HG02938 (cell line): ENCODE measurements around the gene HNRNPA2B1.
"Not testable (repeated sequence)": the region's sequence is repeated elsewhere in the genome, so short reads cannot be mapped to it uniquely, and the experiment has no call there.

Source experiments
- ATAC-seq: cut with Tn5 transposase; IDR thresholded peaks from one replicate; pipeline ENCODE4 v1.9.1; 2021; ENCODE audit warnings: mild to moderate bottlenecking, moderate library complexity; ENCODE audit not compliant: unreplicated experiment

HNRNPA2B1 gene

DNA sequence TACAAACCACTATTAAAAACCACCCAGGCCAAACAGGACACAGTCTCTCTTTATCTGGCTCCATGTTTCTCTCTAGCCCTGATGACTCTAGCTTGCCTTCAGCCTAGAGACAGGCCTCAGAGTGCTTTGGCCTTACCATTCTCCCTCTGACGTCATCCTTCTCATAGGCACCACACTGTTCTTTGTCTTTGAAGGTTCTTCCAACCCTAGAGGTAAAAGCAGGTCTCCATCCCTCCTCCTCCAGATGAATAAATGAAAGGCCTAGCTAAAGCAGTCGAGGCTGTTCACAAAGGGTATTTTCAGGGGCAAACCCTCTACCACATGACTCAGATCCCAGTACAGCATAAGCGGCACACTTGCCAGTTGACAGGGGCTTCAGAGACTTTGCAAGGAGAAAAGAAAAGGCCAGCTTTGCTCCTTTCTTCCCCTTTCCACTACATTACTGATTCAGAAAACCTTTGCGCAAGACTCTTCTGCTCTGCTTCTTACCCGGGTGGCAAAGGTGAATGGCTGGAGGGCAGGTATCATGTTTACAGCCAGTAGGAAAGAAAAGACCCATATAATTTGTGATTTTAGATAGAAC lies 33.8 kb downstream of the HNRNPA2B1 start:
- no peak for ATAC-seq

DNA sequence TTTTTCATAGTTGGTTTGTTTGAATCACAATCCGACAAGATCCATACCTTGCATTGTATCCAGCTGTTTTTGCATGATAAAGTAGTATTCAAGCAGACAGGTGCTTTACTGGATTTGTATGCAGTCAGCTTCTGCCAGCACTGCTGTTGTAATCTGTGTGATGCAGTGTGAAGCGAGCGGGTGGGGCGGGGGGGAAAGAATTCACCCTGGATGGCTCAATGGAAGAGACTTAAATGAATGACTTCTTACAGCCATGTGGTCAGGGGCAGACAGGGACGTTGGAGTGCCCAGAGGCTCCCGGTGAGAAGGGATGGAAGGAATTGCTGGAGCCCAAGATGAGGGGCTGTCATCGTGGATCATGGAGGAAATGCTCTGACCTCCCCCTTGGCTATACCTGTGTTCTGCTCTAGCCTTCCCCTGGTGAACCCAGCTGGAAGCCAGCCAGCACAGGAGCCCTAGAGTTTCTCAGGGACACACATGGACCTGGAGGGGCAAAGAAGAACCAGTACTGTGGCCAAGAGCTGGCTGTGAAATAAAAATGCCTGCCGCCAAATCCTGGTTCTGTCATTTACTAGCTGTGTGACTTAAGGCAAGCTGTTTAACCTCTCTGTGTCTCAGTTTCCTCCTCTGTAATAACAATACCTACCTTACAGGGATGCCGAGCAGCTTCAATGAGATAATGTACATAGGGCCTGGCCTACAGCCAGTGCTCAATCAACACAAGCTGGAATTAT lies 34.4 kb downstream of the HNRNPA2B1 start:
- ATAC-seq: no peak

DNA sequence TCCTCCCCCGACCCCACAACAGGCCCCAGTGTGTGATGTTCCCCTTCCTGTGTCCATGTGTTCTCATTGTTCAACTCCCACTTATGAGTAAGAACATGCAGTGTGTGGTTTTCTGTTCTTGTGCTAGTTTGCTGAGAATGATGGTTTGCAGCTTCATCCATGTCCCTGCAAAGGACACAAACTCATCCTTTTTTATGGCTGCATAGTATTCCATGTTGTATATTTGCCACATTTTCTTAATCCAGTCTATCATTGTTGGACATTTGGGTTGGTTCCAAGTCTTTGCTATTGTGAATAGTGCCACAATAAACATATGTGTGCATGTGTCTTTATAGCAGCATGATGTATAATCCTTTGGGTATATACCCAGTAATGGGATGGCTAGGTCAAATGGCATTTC lies 36.7 kb downstream of the HNRNPA2B1 start:
- ATAC-seq: not testable (repeated sequence)

DNA sequence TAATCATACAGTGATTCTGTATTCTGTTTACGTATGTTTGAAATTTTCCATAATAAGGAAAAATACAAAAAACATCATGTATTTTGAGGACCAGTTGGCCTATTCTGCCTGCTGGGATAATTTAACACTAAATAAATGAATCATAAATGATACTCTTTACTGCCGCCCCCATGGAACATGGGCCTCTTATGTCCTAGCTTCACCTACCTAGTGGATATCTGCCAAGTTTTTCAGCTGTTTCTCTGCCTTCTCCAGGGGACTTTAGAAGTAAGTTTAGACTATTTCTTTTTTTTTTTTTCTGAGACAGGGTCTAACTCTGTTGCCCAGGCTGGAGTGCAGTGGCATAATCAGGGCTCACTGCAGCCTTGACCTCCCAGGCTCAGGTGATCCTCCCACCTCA lies 38.1 kb downstream of the HNRNPA2B1 start:
- no peak for ATAC-seq

DNA sequence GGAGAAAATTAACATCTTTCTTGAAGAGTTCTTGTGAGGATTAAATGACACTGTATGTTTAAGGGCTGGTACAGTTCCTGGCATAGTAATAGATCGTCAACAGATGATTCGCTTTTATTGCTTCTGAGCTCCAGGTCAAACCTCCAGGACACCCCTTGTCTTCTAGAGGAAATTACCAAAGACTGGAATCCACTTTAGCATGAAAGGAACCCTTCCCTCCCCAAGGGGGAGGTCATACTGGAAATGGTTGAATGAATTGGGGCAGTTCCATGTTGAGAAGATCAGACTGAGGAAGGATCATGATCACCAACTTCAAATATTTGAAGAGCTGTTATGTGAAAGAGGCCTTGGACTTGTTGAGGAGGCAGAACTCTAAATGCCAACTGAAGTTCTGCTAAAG lies 39.6 kb downstream of the HNRNPA2B1 start:
- no peak for ATAC-seq

DNA sequence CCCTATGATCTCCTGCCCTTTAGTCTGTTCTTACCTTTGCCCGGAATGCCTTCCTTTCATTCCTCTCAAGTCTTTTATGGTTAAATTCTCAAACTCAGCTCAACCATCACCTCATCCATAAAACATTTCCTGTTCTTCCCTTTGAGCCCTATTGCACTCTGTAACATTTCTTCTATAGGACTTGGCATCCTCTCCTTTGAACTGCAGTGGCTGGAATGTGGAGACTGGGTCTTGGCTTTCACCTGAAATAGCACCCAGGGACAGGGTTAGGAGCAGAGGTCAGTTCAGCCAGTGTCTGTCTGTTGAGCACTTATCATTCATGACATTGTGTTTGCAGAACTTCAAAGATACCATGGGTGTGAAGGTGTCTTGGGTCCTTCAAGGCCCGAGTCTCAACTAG lies 41.3 kb downstream of the HNRNPA2B1 start:
- ATAC-seq: no peak

DNA sequence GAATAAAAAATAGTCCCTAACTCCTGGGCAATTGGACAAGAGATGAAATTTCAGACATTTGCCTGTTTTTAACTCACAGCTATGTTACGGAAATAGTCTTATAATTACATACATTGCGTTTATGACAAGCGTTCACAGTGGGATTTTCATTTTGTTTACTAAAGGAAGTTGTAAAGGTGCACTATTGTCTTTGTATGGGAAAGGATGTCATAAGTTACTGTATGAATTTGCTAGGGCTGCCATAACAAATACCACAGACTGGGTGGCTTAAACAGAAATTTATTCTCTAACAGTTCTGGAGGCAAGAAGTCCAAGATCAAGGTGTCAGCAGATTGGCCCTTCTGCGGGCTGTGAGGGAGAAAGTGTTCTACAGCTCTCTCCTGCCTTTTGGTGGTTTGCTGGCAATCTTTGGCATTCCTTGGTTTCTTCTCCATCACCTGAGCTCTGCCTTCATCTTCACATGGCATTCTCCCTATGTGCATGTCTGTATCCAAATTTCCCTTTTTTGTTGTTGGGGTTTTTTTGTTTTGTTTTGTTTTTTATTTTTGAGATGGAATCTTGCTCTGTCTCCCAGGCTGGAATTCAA lies 42.9 kb downstream of the HNRNPA2B1 start:
- ATAC-seq: no peak

DNA sequence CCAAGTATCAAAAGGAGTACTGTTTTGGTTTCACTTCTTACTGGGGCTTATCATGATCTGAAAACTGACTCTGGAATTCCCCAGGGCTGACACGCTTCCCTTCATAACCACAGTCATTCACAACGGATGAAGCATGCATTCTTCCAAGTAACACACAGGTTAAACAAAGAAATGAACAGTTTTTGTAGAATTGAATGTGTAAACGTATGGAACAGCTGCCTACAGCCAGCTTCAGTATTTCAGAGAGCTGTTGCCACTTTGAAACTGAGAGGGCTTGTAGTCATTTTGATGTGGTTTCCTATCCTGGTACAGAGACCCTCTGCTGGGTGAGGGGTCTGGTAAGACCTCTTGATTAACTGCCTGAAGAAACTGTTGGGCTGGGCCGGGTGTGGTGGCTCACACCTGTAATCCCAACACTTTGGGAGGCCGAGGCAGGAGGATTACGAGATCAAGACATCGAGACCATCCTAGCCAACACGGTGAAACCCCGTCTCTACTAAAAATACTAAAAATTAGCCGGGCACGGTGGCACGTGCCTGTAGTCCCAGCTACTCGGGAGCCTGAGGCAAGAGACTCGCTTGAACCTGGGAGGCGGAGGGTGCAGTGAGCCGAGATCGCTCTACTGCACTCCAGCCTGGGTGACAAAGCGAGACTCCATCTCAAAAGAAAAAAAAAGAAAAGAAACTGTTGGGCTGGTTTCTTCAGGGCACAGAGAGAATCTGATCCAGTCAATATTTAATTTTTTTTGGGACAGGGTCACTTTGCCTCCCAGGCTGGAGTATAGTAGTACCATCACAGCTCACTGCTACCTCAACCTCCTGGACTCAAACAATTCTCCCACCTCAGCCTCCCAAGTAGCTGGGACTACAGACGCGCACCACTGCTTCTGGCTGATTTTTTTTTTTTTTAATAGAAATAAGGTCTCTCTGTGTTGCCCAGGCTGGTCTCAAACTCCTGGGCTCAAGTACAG lies 43.8 kb downstream of the HNRNPA2B1 start:
- no peak for ATAC-seq

DNA sequence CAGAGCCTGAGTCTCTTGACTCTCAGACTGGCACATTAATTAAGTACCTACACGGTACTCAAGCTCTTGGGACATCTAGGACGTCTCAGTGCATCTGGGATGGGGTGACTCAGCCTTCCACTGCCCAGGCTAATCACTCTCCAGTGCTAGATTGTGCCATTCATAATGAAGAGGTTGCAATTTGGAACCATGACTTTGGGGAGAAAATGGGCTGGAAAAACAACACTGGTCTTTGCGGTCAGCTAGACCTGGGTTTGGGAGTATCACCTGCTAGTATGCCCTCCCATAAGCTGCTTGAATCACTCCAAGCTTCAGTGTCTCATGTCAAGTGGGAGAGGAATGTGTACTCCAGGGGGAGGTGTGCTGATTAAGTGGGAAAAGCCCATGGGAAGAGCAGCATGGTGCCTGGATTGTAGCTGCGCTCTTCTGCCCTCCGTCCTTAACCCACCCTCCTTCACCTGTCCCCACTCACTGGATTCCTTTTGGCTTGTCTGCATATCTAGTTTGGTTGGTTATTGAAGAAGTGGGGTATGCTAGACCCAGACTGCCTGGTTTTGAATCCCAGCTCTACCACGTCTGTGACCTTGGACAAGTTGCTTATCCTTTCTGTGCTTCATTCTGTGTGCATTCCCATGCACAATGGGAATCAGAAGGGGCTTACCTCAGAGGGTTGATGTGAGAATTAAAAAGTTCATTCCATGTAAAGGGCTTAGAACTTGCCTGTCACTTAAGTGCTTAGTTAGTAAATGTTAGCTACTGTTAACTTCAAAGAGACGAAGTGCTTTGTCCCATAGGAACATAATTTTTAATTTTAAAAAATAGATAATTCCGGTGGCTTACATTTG lies 44.8 kb downstream of the HNRNPA2B1 start:
- ATAC-seq: no peak

DNA sequence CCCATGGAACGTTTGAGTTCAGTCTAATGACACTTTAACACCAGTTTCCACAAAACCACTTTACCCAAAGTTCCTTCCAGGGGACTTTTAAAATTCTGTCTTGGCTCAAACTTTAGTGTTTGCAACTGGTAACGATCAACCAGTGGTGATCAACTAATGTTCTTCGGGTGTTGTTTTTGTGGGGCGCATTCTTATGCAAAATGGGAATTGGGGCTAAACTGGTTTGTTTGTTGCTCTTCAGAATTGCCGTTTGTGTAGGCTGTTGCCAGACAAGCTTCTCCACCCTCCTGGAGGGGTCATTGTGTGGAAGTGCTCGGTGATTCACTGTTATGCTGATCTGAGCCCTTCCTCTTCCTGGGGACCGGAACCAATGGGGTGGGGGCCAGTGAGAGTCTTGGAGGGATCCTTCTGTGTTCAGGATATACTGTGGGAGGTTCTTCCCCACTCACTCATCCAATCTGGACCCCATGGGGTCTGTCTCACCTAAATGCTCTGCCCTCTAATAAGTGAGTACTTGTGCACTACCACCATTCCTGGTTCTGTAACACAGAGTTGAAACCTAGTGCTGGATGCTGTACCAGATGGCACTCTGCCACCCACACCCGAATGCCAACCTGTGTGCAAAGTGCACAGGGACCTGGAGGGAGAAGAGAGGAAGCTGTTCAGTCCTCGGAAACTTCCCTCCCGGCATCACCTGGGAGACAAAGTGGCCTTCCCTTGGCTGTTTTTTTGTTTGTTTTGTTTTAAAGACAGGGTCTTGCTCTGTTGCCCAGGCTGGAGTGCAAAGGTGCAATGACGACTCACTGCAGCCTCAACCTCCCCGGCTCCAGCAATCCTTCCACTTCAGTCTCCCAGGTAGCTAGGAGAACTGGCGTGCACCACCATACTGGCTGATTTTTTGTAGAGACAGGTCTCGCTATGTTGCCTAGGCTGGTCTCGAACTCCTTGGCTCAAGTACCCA lies 46.4 kb downstream of the HNRNPA2B1 start:
- ATAC-seq: no peak

DNA sequence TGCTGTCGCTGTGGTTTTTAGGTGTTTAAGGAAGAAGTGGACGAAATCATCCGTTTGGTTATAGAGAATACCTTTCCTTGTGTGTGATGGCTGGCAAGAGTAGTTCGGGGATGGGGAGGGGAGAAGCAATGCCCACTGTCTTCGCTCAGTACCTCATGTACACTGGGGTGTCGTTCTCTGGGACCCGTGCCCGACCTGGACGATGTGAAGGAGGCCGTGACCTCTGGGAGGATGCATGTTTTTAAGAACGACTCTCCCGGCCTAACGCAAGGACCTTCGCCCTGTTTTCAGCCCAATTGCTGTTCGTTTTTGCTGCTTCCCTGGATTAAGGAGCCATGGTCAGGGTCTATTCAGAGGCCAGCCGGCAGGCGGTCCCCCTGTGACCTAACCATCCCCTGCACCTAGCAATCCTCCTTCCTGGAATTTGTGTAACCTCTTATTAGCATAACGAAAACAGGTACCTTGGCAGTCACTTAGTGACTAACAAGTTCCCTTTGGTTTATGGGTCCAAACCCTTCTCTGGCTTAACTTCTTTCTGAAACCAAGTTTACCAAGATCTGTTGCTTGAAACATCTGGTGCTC lies 47.2 kb downstream of the HNRNPA2B1 start:
- ATAC-seq: no peak

DNA sequence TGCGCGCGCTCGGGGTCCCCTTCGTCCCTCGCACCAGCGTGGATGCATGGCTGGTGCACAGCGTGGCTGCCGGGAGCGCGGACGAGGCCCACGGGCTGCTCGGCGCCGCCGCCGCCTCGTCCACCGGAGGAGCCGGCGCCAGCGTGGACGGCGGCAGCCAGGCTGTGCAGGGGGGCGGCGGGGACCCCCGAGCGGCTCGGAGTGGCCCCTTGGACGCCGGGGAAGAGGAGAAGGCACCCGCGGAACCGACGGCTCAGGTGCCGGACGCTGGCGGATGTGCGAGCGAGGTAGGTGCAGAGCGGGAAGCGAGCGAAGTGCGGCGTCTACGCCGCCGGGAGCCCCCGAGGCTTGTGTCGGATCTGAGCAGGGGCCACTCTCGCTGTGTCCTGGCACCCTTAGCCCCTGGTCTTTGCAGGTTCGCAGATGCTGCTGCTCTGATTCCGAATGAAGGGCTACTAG lies 47.7 kb downstream of the HNRNPA2B1 start:
- peak; percentile 15 for ATAC-seq

DNA sequence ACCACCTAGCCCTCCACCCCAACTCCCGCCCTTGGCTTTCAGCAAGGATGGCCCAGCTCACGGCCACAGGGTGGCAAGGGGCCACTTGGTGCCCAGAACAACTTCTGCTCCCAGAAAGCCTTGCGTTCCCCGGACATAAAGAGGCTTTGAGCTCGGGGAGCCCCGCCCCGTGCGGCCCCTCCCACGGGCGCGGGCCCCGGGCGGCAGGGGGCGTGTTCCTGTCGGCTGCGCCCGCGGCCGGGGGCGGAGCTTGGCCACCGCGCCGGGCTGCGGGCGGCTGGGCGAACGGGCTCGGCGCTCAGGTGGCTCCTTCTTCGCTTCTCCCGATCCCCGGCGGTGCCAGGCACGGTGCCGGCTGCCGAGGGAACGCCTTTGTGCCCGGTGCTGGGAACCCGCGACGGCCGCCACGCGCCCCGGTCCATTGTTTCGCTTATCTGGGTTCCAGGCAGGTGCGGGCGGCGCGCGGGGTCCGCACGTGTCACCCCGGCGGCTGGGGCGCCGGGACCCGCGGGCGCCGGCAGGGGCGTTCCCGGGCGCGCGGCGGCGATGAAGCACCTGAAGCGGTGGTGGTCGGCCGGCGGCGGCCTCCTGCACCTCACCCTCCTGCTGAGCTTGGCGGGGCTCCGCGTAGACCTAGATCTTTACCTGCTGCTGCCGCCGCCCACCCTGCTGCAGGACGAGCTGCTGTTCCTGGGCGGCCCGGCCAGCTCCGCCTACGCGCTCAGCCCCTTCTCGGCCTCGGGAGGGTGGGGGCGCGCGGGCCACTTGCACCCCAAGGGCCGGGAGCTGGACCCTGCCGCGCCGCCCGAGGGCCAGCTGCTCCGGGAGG lies 48.4 kb downstream of the HNRNPA2B1 start, which contains the start of gene NFE2L3:
Gene NFE2L3, plus strand, starts transcription at position 246 of the 829 bp plus-strand sequence. Its CDS starts 301 bp downstream, at position 547.
- ATAC-seq: peak; percentile 48

DNA sequence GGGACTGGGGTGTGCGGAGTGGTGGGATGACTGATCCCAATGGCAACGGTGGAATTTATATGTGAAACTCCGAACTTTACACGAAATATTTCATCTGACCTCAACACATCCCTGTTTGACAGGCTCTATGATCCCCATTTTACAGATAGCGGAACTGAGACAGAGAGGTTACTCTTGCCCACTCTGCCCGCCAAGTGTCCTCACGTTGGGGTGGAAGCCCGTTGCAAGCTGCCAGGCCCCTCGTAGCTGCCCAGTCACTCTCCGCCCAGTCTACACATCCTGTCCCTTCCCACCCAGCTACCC lies 48.9 kb downstream of the HNRNPA2B1 start:
- no peak for ATAC-seq

DNA sequence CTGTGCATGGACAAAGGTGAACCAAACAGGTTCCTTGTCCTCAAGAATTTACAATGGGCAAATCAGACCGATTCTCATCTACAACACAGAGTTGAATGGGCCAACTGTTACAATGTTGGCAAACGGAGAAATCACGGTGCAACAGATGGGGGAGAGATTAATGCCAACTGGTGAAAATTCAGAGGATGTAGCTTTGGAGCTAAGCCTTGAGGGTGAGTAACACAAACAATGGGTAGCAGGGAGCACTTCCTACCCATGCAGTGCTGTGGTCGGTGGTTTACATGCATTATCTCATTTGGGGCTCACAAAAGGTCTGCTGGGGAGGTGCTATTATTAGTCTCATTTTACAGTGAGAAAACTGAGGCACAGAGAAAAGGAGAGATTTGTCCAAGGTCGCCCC lies 49.5 kb downstream of the HNRNPA2B1 start:
- no peak for ATAC-seq

DNA sequence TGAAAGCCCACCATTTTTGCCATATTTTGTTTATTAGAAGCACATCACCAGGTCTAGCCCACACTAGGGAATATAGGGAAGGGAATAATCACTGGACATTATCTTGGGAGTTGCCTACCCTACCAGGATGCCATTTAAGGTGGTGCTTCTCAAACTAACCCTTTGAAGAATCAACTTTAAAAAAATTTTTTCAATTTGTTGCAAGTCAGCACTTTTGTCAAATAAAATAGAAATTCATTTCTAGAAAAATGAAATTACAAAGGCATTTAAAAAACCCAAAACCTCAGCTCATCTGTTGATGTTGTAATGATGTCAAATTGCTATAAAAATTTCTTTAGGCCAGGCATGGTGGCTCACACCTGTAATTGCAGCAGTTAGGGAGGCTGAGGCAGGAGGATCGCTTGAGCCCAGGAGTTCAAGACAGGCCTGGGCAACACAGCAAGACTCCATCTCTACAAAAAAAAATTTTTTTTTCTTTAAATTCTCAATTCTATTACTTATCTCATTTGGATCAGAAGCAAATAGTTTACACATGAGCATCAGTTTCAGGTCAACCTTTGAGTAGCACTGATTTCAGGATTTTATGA lies 51.1 kb downstream of the HNRNPA2B1 start:
- no peak for ATAC-seq

DNA sequence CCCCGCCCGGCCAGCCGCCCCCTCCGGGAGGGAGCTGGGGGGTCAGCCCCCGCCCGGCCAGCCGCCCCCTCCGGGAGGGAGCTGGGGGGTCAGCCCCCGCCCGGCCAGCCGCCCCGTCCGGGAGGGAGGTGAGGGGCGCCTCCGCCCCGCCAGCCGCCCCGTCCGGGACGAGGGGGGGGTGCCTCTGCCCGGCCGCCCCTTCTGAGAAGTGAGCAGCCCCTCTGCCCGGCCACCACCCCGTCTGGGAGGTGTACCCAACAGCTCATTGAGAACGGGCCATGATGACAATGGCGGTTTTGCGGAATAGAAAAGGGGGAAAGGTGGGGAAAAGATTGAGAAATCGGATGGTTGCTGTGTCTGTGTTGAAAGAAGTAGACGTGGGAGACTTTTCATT lies 52.2 kb downstream of the HNRNPA2B1 start:
- ATAC-seq: not testable (repeated sequence)
